SK-N-SH treated with all-trans-retinoic acid at 6 μM for 48 hours (cell line): ENCODE measurements around the gene MMP25.

Experiments used
- ATAC-seq: fragments of 200-7000 bp; cut with Tn5 transposase; 3 replicates; pipeline ENCODE4 v1.9.1; 2020; ENCODE audit warnings: mild to moderate bottlenecking, moderate library complexity
- ARNTL ChIP-seq: fragments of 450-650 bp; formaldehyde crosslinking; IDR thresholded peaks from 2 replicates; pipeline ENCODE4 v1.5.0; 2020; ENCODE audit warnings: low read depth, mild to moderate bottlenecking, moderate library complexity, borderline replicate concordance
- BACH2 ChIP-seq: fragments of 250-450 bp; sonication (Bioruptor Pico); IDR thresholded peaks from 2 replicates; pipeline ENCODE4 v1.9.0; 2021; ENCODE audit warnings: mild to moderate bottlenecking, borderline replicate concordance
- CREB5 ChIP-seq: fragments of 250-450 bp; sonication (Bioruptor Pico); IDR thresholded peaks from 2 replicates; pipeline ENCODE4 v1.5.1; 2020; ENCODE audit warnings: low read depth, mild to moderate bottlenecking, moderate library complexity
- CSDC2 ChIP-seq: fragments of 250-450 bp; sonication (Bioruptor Pico); IDR thresholded peaks from 2 replicates; pipeline ENCODE4 v1.5.0; 2020; ENCODE audit warnings: mild to moderate bottlenecking, moderate library complexity
- CSRNP3 ChIP-seq: fragments of 250-450 bp; sonication (Bioruptor Pico); IDR thresholded peaks from 2 replicates; pipeline ENCODE4 v1.5.1; 2021; ENCODE audit warnings: mild to moderate bottlenecking, moderate library complexity
- ESRRG ChIP-seq: fragments of 250-450 bp; sonication (Bioruptor Pico); IDR thresholded peaks from 2 replicates; pipeline ENCODE4 v1.6.1; 2021; ENCODE audit warnings: mild to moderate bottlenecking
- GLIS3 ChIP-seq: fragments of 250-450 bp; sonication (Bioruptor Pico); IDR thresholded peaks from 2 replicates; pipeline ENCODE4 v1.5.0; 2020; ENCODE audit warnings: mild to moderate bottlenecking, moderate library complexity
- OSR1 ChIP-seq: fragments of 250-450 bp; sonication (Bioruptor Pico); IDR thresholded peaks from 2 replicates; pipeline ENCODE4 v1.8.0; 2022; ENCODE audit warnings: moderate library complexity, mild to moderate bottlenecking, inconsistent platforms
- PATZ1 ChIP-seq: fragments of 250-450 bp; sonication (Bioruptor Pico); IDR thresholded peaks from 2 replicates; pipeline ENCODE4 v1.8.0; 2020; ENCODE audit warnings: mild to moderate bottlenecking, moderate library complexity, borderline replicate concordance
- RARB ChIP-seq: fragments of 250-450 bp; sonication (Bioruptor Pico); IDR thresholded peaks from 2 replicates; pipeline ENCODE4 v1.8.0; 2021; ENCODE audit warnings: mild to moderate bottlenecking, moderate library complexity
- SNAI2 ChIP-seq: fragments of 250-450 bp; sonication (Bioruptor Pico); IDR thresholded peaks from 2 replicates; pipeline ENCODE4 v1.5.0; 2020; ENCODE audit warnings: mild to moderate bottlenecking, moderate library complexity
- TCF4 ChIP-seq: fragments of 250-450 bp; sonication (Bioruptor Pico); IDR thresholded peaks from 2 replicates; pipeline ENCODE4 v1.8.0; 2021; ENCODE audit warnings: mild to moderate bottlenecking, moderate library complexity, borderline replicate concordance
- TOX ChIP-seq: fragments of 250-450 bp; sonication (Bioruptor Pico); IDR thresholded peaks from 2 replicates; pipeline ENCODE4 v1.8.0; 2021; ENCODE audit warnings: mild to moderate bottlenecking, moderate library complexity, borderline replicate concordance
- ZC3H10 ChIP-seq: fragments of 250-450 bp; sonication (Bioruptor Pico); IDR thresholded peaks from 2 replicates; pipeline ENCODE4 v1.5.1; 2021; ENCODE audit warnings: mild to moderate bottlenecking, moderate library complexity
- ZFP3 ChIP-seq: fragments of 250-450 bp; sonication (Bioruptor Pico); IDR thresholded peaks from 2 replicates; pipeline ENCODE4 v1.5.0; 2020; ENCODE audit warnings: mild to moderate bottlenecking, moderate library complexity
- ZFP30 ChIP-seq: fragments of 450-650 bp; formaldehyde crosslinking; IDR thresholded peaks from 2 replicates; pipeline ENCODE4 v1.5.0; 2022; ENCODE audit warnings: mild to moderate bottlenecking, moderate library complexity
- ZNF565 ChIP-seq: fragments of 450-650 bp; formaldehyde crosslinking; conservative IDR thresholded peaks from 2 replicates; pipeline ENCODE4 v1.5.0; 2020; ENCODE audit warnings: low read depth, mild to moderate bottlenecking, moderate library complexity
- ZNF70 ChIP-seq: fragments of 450-650 bp; formaldehyde crosslinking; IDR thresholded peaks from 2 replicates; pipeline ENCODE4 v1.5.0; 2020; ENCODE audit warnings: mild to moderate bottlenecking, moderate library complexity
- ZNF8 ChIP-seq: fragments of 450-650 bp; formaldehyde crosslinking; IDR thresholded peaks from 2 replicates; pipeline ENCODE4 v1.5.0; 2020; ENCODE audit warnings: mild to moderate bottlenecking, moderate library complexity
- TF ChIP-seq, protein P1 (sequence below): fragments of 250-450 bp; sonication (Bioruptor Pico); IDR thresholded peaks from 2 replicates; pipeline ENCODE4 v1.8.0; 2021; ENCODE audit warnings: low read depth, mild to moderate bottlenecking, moderate library complexity, borderline replicate concordance
- TF ChIP-seq, protein P2 (sequence below): fragments of 250-450 bp; sonication (Bioruptor Pico); IDR thresholded peaks from 2 replicates; pipeline ENCODE4 v1.5.0; 2020; ENCODE audit warnings: mild to moderate bottlenecking, moderate library complexity

MMP25 gene

DNA sequence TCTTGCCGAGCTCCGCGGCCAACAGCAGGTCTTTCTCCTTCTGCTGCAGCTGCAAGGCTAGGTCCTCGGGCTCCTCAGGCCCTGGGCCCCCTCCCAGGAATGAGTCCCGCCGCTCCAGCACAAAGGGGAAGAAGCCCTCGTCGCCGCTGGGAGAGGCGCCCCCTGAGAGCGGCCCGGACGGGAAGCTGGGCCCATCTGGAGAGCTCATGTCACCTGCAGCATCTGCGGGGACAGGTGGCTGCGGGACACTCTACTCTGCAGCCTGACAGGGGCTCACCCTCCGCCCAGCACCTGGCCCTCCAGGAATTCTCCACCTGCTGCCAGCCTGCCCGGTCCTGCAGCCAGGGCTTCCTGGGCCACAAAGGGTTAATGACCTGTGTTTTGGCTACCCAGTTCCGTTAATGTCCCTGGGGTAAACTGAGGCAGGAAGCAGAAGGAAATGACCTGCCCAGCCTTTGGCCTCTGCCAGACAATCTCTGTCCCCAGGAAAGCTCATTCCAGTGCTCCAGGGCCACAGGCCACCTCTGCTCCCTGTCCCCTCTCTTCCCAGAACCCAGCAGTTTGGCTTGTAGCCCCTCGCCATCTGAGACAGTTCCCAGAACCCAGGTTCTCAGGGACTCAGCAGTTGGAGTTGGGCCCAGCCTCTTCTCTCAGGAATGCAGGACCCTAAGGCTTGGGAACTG, 10.9 kb upstream of the MMP25 start:
- TF ChIP-seq OSR1 (CRISPR knock-in tag) = no peak
- no peak for TF ChIP-seq CSRNP3 (CRISPR knock-in tag)
- TF ChIP-seq BACH2 (CRISPR knock-in tag) = no peak
- TF ChIP-seq RARB (CRISPR knock-in tag) = no peak
- no peak for TF ChIP-seq TOX (CRISPR knock-in tag)
- TF ChIP-seq ZNF70 (CRISPR knock-in tag) = no peak
- ATAC-seq = no peak

GRCh38 chr16:3035972-3036725, 10.2 kb upstream of the MMP25 start:
- peak; percentile 4; the same call in 1 of the 3 replicates for ATAC-seq
- TF ChIP-seq TCF4 (CRISPR knock-in tag) (no peak), BACH2 (CRISPR knock-in tag) (no peak), ARNTL (CRISPR knock-in tag) (no peak), SNAI2 (CRISPR knock-in tag) (no peak), ZNF8 (no peak), ZFP30 (no peak), ESRRG (CRISPR knock-in tag) (no peak), OSR1 (CRISPR knock-in tag) (no peak), ZNF70 (CRISPR knock-in tag) (no peak), ZFP3 (CRISPR knock-in tag) (no peak), TOX (CRISPR knock-in tag) (no peak), CREB5 (CRISPR knock-in tag) (no peak), CSDC2 (CRISPR knock-in tag) (no peak), GLIS3 (CRISPR knock-in tag) (no peak), ZNF565 (CRISPR knock-in tag) (no peak), RARB (CRISPR knock-in tag) (no peak), ZC3H10 (CRISPR knock-in tag) (no peak), PATZ1 (CRISPR knock-in tag) (no peak)
- TF ChIP-seq, protein P1, sequence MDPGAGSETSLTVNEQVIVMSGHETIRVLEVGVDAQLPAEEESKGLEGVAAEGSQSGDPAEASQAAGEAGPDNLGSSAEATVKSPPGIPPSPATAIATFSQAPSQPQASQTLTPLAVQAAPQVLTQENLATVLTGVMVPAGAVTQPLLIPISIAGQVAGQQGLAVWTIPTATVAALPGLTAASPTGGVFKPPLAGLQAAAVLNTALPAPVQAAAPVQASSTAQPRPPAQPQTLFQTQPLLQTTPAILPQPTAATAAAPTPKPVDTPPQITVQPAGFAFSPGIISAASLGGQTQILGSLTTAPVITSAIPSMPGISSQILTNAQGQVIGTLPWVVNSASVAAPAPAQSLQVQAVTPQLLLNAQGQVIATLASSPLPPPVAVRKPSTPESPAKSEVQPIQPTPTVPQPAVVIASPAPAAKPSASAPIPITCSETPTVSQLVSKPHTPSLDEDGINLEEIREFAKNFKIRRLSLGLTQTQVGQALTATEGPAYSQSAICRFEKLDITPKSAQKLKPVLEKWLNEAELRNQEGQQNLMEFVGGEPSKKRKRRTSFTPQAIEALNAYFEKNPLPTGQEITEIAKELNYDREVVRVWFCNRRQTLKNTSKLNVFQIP = no peak
- TF ChIP-seq, protein P2, sequence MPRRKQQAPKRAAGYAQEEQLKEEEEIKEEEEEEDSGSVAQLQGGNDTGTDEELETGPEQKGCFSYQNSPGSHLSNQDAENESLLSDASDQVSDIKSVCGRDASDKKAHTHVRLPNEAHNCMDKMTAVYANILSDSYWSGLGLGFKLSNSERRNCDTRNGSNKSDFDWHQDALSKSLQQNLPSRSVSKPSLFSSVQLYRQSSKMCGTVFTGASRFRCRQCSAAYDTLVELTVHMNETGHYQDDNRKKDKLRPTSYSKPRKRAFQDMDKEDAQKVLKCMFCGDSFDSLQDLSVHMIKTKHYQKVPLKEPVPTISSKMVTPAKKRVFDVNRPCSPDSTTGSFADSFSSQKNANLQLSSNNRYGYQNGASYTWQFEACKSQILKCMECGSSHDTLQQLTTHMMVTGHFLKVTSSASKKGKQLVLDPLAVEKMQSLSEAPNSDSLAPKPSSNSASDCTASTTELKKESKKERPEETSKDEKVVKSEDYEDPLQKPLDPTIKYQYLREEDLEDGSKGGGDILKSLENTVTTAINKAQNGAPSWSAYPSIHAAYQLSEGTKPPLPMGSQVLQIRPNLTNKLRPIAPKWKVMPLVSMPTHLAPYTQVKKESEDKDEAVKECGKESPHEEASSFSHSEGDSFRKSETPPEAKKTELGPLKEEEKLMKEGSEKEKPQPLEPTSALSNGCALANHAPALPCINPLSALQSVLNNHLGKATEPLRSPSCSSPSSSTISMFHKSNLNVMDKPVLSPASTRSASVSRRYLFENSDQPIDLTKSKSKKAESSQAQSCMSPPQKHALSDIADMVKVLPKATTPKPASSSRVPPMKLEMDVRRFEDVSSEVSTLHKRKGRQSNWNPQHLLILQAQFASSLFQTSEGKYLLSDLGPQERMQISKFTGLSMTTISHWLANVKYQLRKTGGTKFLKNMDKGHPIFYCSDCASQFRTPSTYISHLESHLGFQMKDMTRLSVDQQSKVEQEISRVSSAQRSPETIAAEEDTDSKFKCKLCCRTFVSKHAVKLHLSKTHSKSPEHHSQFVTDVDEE (CRISPR knock-in tag) = no peak
